GM19193 (cell line): ENCODE results near the gene HSPA6.
"Not testable (repeated sequence)": the region's sequence is repeated elsewhere in the genome, so short reads cannot be mapped to it uniquely, and the experiment has no call there.

Source experiments
- POLR2A ChIP-seq: IDR thresholded peaks from 4 replicates; pipeline ENCODE4 v1.6.1; 2011; ENCODE audit not compliant: insufficient read depth, insufficient read length; ENCODE audit errors: extremely low read depth

The HSPA6 gene

DNA sequence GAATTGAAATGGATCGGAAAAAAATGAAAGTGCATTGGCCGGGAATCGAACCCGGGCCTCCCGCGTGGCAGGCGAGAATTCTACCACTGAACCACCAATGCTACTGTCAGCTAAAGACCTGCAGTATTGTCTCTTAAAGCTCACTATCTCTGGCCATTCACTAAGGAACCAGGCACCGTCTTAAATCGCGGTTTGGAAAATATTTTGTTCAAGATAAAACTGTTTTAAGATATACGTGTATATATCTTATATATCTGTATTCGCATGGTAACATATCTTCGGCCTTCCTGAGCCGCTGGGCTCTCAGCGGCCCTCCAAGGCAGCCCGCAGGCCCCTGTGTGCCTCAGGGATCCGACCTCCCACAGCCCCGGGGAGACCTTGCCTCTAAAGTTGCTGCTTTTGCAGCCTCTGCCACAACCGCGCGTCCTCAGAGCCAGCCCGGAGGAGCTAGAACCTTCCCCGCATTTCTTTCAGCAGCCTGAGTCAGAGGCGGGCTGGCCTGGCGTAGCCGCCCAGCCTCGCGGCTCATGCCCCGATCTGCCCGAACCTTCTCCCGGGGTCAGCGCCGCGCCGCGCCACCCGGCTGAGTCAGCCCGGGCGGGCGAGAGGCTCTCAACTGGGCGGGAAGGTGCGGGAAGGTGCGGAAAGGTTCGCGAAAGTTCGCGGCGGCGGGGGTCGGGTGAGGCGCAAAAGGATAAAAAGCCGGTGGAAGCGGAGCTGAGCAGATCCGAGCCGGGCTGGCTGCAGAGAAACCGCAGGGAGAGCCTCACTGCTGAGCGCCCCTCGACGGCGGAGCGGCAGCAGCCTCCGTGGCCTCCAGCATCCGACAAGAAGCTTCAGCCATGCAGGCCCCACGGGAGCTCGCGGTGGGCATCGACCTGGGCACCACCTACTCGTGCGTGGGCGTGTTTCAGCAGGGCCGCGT, at the start of gene HSPA6:
Gene HSPA6 (plus strand): TSS at position 724 of the 925 bp plus-strand sequence. CDS start 119 bp downstream, at position 843.
- TF ChIP-seq POLR2A, result not testable (repeated sequence)

DNA sequence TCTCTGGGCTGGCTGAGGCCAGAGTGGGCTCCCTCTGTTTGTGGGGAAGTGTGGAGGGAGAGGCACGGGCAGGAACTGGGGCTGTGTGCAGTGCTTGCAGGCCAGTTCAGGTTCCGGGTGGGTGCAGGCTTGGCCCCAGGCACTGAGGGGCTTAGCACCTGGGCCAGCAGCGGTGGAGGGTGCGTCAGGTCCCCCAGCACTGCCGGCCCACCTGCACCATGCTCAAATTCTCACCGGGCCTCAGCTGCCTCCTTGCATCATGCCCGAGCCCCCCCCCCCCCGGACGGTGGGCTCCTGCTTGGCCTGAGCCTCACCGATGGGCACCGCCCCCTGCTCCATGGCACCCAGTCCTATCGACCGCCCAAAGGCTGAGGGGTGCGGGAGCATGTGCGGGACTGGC, 45.4 kb upstream of the HSPA6 start:
- no peak for TF ChIP-seq POLR2A

DNA sequence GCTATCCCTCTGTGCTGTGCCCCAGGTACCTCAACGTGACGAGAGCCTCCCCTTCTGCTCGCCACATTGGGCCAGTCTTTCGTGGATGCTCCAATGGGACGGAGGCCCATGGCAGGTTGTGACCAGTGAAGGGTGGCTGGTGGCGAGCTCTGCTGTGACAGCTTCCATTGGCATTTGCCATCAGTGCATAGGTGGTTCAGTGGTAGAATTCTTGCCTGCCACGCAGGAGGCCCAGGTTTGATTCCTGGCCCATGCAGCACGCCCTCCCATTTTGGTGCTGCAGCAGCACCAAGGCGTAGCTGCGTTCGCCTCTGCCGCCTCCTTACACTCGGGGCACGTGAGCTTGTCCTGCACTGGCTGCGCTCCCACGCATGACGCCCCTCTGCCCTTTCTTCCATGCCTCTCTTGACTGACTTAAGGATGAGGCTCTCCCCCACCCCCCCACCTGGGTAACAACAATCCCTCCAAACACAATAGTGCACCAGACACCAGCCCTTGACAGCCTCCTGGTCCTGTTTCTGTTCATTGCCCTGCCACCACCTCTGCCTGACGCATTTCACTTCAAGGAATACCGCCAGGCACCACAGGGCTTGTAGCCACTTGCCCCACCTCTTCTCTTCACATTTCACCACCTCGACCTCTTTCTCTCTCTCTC, 43.8 kb upstream of the HSPA6 start:
- TF ChIP-seq POLR2A, result no peak

GRCh38 chr1:161481624-161482392, 42.5 kb upstream of the HSPA6 start:
- no peak for TF ChIP-seq POLR2A

DNA sequence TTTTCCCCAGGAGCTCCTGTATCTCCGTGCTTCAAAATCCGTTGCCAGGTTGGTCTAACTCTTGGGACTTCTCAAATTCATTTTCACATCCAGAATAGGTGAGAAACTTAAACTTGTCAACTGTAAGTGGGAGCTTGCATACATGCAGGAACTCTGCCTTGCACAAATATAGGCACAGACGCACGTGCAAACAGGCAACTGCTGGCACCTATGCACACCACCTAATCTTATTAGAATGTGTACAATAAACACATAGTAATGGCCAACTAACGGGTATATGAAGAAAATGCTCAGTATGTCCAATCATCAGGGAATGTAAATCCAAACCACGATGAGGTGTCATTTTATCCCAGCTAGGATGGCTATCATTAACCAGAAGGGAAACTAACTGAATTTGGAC, 41.7 kb upstream of the HSPA6 start:
- TF ChIP-seq POLR2A, result no peak

- no peak for TF ChIP-seq POLR2A
These were observed 41.0 kb upstream of the HSPA6 start for GRCh38 chr1:161483361-161483760.

GRCh38 chr1:161484613-161485012, 39.7 kb upstream of the HSPA6 start:
- no peak for TF ChIP-seq POLR2A

DNA sequence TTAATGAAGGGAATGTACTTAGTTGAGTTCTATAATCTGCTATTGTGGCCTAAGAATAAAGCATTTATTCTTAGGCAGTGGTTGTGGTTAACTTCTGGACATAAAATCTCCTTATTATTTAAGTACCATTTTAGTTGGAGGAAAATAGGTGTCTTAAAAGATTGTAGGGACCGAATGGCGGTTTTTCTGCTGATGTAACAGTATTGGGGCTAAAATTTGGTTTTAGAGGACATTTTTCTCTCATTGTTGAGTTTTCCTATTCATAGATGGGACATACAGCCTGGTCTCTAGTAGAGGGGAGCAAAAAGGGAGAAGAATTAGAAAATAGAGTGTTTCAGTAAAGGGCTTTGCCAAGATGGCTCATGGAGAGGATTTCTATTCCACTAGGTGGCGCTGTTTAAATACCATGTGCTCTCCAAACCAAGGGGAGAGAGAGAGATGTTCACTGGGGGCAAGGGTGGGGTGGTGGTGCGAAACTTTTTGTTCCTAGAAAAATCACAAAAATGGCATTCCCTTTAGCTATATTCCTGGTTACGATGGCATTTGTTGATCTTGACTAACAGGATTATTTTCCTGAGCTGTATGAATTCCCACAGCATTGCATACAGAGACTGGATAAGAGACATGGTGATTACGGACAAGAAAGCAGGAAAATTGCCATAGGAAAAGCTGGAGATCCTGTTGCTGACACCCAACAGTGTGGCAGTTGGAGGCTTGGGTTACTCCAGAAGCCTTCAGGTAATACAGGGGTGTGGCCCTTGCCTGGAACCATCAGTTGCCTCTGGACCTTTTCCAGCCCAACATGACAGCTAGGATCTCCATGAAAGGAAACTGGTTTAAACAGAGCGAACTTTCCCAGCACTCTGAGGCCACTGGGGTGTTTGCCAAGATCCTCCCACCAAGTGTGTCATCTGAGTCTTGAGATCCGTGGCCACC, 37.3 kb upstream of the HSPA6 start:
- no peak for TF ChIP-seq POLR2A

DNA sequence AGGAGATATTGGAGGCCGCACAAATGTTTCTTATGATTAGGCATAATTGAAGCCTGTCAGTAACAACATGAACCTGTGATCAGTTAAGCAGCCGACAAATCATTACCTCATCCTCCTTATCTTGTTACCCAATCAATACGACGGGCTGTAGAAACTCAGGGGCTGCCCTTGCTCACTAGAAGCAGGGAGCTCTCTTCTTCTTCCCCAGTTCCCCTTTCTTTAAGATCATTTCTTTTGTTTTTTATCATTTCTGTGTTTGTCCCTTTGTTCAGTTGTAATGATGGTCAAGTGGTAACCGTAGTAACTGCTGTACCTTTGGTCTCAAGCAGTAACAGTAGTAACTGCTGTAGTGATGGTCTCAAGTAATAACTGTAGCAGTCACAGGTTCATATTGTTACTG, 32.9 kb upstream of the HSPA6 start:
- no peak for TF ChIP-seq POLR2A

DNA sequence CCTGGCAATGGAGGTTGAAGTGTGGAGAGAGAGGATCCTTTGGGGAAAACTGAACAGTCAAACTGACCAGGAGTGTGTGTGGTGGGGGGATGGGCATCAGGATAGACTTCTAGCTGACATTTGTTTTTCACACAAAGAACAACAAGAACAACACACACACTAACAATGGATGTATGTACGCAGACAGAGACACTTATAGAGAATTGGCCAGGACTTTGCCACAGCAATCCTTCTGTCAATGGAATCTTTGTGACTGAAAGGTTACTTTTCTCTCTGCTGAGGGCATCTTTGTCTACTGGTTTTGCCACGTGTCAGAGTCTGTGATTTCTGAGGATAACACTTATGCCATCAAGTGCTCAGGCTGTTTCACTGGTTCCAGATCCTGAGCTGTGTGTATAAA, 31.5 kb upstream of the HSPA6 start:
- TF ChIP-seq POLR2A, result no peak

DNA sequence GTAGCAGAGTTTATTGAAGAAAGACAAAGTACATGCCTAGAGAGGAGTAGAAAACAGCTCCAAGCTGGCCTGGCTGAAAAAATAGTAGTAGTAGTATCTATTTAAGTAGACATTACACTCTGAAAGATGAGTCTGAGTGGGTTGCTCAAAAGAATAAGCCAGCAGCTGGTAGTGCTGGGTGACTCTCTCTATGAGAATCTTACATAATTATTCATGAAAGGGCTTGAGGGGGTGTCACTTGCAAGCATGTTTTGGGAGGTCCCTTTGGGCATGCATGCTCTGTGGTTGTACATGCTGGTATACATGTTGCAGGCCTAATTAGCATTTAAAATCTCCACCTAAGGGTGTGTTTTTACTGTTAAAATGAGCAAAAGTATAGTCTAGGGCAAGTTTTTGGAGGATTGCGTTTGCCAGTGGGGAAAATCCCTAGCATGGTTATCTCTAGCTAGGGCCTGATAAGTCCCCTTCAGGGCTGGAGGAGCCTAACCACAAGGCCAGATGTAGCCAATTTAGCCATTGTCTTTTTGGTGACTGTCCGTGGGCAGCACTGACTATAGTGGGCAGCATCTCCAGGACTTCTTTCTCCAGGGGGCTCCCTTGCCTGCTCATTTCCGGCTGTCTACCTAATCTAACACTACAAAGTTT, 30.1 kb upstream of the HSPA6 start:
- no peak for TF ChIP-seq POLR2A

DNA sequence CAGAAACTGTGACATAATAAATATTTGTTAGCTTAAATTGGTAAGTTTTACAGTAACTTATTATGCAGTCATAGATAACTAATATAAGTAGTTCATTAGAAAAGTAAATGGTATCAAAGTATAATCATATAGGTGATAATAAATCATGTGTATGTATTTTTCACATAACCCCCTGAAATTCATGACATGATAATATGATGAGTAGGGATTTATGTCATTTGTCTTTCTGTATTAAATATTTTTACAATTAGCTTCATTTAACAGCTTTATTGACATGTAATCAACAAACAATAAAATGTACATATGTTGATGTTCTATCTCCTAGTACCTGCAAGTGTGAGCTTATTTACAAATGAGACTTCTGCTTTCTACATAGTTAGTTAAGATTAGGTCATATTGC, 28.9 kb upstream of the HSPA6 start:
- TF ChIP-seq POLR2A, result no peak

- TF ChIP-seq POLR2A, result no peak
These were observed 26.4 kb upstream of the HSPA6 start for GRCh38 chr1:161497961-161498360.

GRCh38 chr1:161498646-161499045, 25.7 kb upstream of the HSPA6 start:
- TF ChIP-seq POLR2A, result no peak
